Measurements from ENCODE around the gene AEN. TPM values are rescaled to one million over a fixed set of nuclear protein-coding genes. Genes with fewer than 3 reads are reported as not detected.
A peak's percentile ranks its signal among the peaks of the same experiment; 100 is the strongest.

The AEN gene
- total RNA-seq, 1 experiment from 2014 or later = 67.6 TPM

DNA sequence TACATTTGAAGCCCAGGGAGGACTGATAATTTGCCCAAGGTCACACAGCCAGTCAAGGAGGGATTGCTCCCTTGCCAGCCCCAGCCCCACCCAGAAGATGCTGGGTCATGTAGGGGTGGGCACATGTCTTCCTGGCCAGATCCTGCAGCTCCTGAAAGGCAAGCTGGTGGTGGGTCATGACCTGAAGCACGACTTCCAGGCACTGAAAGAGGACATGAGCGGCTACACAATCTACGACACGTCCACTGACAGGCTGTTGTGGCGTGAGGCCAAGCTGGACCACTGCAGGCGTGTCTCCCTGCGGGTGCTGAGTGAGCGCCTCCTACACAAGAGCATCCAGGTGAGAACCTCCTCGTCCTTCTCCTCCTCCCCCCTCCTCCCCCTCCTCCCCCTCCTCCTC is 30.8 kb downstream of the AEN start:
- BruUV-seq (replicated peaks) = no TSS peak
- H3K4me3 Mint-ChIP-seq (ENCODE audit: unreplicated experiment) = no peak overlapping the region

DNA sequence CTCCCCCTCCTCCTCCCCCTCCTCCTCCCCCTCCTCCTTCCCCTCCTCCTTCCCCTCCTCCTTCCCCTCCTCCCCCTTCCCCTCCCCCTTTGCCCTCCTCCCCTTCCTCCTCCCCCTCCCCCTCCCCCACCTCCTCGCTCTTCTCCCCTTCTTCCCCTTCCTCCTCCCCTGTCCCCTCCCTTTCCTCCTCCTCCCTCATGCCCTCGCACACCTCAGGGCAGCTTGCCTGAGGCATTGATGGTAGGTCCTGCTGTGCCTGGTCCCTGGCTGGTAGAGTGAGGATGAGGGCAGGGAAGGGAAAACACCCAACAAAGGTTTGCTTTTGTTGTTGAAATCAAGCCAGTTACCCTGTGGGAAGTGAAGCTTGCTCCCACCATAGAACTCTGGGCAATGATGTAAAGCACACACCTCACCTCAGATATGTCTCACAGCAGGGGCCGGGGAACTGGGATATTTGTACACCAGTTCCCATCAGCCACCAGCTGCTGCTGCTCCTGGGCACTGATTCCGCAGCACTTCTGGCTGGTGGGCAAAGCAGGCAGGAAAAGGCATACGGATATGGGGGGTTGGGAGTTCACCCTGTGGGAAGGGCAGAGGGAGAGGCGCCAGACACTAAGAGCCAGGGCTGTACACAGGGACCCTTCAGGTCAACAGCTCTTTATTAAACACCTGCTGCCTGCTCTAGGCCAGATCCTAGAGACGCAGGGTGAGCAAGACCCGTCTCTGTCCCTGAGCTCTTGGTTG is 31.5 kb downstream of the AEN start:
- H3K27ac Mint-ChIP-seq (ENCODE audit: low read depth, unreplicated experiment) = no peak overlapping the region
- TF ChIP-seq, protein P1, sequence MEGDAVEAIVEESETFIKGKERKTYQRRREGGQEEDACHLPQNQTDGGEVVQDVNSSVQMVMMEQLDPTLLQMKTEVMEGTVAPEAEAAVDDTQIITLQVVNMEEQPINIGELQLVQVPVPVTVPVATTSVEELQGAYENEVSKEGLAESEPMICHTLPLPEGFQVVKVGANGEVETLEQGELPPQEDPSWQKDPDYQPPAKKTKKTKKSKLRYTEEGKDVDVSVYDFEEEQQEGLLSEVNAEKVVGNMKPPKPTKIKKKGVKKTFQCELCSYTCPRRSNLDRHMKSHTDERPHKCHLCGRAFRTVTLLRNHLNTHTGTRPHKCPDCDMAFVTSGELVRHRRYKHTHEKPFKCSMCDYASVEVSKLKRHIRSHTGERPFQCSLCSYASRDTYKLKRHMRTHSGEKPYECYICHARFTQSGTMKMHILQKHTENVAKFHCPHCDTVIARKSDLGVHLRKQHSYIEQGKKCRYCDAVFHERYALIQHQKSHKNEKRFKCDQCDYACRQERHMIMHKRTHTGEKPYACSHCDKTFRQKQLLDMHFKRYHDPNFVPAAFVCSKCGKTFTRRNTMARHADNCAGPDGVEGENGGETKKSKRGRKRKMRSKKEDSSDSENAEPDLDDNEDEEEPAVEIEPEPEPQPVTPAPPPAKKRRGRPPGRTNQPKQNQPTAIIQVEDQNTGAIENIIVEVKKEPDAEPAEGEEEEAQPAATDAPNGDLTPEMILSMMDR (IDR thresholded peaks at IDR 0.05; ENCODE audit: unreplicated experiment) = no peak
- no peak overlapping the region for H3K4me3 Mint-ChIP-seq (ENCODE audit: unreplicated experiment)
- intact Hi-C loops (cut with micrococcal nuclease) = loop anchor here (10.0 kb wide), 1 partner anchor 152 kb away; the partner anchor contains the start of gene ACAN
- no peaks in the 10 kb centered on the region for H3K36me3 Mint-ChIP-seq (ENCODE audit: insufficient read depth, unreplicated experiment)
- no TSS peak for BruUV-seq (replicated peaks)
- DNase-seq (ENCODE audit: unreplicated experiment) = no peak
- POLR2A ChIA-PET = no interaction called here
- CTCF ChIA-PET = interaction anchor here (0.5 to 1.0 kb wide), 3 partner anchors 172 to 244 kb away, joined by 3 to 4 read pairs (median 3); partner anchors contain the start of genes MRPL46 and MRPS11
- H3K9me3 Mint-ChIP-seq (ENCODE audit: unreplicated experiment) = no peaks in the 10 kb centered on the region
- peaks cover 29% of the 10 kb centered on the region for H3K4me1 Mint-ChIP-seq (ENCODE audit: insufficient read depth, unreplicated experiment)
- H3K27me3 Mint-ChIP-seq (ENCODE audit: insufficient read depth, unreplicated experiment) = no peaks in the 10 kb centered on the region

More for the DNA sequence above, 30.8 kb downstream of the AEN start:
- H3K27me3 Mint-ChIP-seq (ENCODE audit: insufficient read depth, unreplicated experiment) = no peaks in the 10 kb centered on the region
- intact Hi-C loops (cut with micrococcal nuclease) = loop anchor here (10.0 kb wide), 1 partner anchor 153 kb away; the partner anchor contains the start of gene ACAN
- no peak overlapping the region for H3K27ac Mint-ChIP-seq (ENCODE audit: low read depth, unreplicated experiment)
- no peak for DNase-seq (ENCODE audit: unreplicated experiment)
- peaks cover 30% of the 10 kb centered on the region for H3K4me1 Mint-ChIP-seq (ENCODE audit: insufficient read depth, unreplicated experiment)
- CTCF ChIA-PET = interaction anchor here (0.5 kb wide), 1 partner anchor 172 kb away, joined by 3 read pairs; no protein-coding TSS in a partner anchor
- POLR2A ChIA-PET = no interaction called here
- no peaks in the 10 kb centered on the region for H3K9me3 Mint-ChIP-seq (ENCODE audit: unreplicated experiment)
- H3K36me3 Mint-ChIP-seq (ENCODE audit: insufficient read depth, unreplicated experiment) = no peaks in the 10 kb centered on the region
- TF ChIP-seq, protein P1 (IDR thresholded peaks at IDR 0.05; ENCODE audit: unreplicated experiment) = no peak

DNA sequence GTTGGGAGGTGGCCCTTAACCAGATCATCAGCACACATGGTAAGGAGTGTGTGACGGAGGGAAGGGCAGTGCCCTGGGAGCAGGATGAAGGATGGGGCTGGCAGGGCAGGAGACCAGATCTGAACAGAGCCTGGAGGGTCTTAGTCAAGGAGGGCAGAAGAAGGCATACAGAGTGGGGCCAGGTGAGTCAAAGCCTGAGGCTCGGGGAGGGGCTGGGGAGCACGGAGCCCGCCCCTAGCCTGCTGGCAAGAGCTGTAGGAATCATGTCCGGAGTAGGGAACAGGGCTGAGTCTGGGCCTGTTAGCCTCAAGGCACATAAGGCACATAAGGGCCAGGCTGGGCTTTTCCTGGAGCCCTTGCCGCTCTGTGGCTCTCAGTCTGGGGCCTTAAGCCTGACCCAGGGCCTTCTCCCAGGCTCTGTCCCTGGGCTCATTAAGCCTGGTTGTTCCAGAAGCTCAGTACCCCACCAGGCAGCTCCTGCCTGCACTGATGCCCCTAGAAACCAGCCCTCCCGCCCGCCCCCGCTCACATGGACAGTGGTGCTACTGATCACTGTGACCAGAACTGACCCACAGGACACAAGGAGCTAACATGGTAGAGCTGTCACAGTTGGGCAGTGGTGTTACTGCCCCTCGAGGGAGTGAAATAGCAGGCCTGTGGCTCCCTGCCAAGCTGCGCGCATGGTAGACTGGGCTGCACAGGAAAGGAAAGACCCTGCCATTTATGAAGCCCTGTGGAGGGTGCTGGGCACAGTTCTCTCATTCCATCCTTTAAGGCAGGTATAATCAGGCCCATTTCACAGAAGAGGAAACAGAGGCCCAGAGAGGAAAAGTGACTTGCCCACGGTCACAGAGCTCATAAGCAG is 32.3 kb downstream of the AEN start:
- H3K36me3 Mint-ChIP-seq (ENCODE audit: insufficient read depth, unreplicated experiment) = no peaks in the 10 kb centered on the region
- no peaks in the 10 kb centered on the region for H3K9me3 Mint-ChIP-seq (ENCODE audit: unreplicated experiment)
- peak; percentile 38 for DNase-seq (ENCODE audit: unreplicated experiment)
- CTCF ChIA-PET = interaction anchor here (0.5 to 1.1 kb wide), 6 partner anchors 14 to 244 kb away, joined by 3 to 5 read pairs (median 4); partner anchors contain the start of genes MRPL46 and MRPS11
- no peak overlapping the region for H3K27ac Mint-ChIP-seq (ENCODE audit: low read depth, unreplicated experiment)
- TF ChIP-seq, protein P1 (IDR thresholded peaks at IDR 0.05; ENCODE audit: unreplicated experiment) = no peak
- POLR2A ChIA-PET = no interaction called here
- H3K4me1 Mint-ChIP-seq (ENCODE audit: insufficient read depth, unreplicated experiment) = peaks cover 27% of the 10 kb centered on the region
- BruUV-seq (replicated peaks) = no TSS peak
- no peak overlapping the region for H3K4me3 Mint-ChIP-seq (ENCODE audit: unreplicated experiment)
- intact Hi-C loops (cut with micrococcal nuclease) = loop anchor here (10.0 kb wide), 1 partner anchor 151 kb away; the partner anchor contains the start of gene ACAN
- no peaks in the 10 kb centered on the region for H3K27me3 Mint-ChIP-seq (ENCODE audit: insufficient read depth, unreplicated experiment)
